Activated T-cell treated with anti-CD3 and anti-CD28 coated beads, Interleukin-2, amount 50 U/mL, for 4 hours (primary cell): ENCODE results near the gene CILP2. TPM values are rescaled to one million over a fixed set of nuclear protein-coding genes. Genes with fewer than 3 reads are reported as not detected.
A peak's percentile ranks its signal among the peaks of the same experiment; 100 is the strongest.

Experiments used
- ATAC-seq, 2 donors: fragments of 200-7000 bp; cut with Tn5 transposase; one replicate each; pipeline ENCODE4 v1.10.0; 2021
- DNase-seq: peaks from one replicate; pipeline ENCODE4 v3.0.0-alpha.2; 2020
- H3K27me3 Mint-ChIP-seq: one replicate; pipeline ENCODE4 v1.8.0; 2021; ENCODE audit warnings: low read depth, mixed read lengths
- H3K36me3 Mint-ChIP-seq: one replicate; pipeline ENCODE4 v1.8.0; 2022; ENCODE audit warnings: mixed read lengths; ENCODE audit not compliant: insufficient read depth
- H3K4me1 Mint-ChIP-seq: one replicate; pipeline ENCODE4 v1.8.0; 2021; ENCODE audit warnings: low read depth, mixed read lengths
- H3K4me3 Mint-ChIP-seq: one replicate; pipeline ENCODE4 v1.8.0; 2021; ENCODE audit warnings: mild to moderate bottlenecking, moderate library complexity, mixed read lengths
- H3K9me3 Mint-ChIP-seq: one replicate; pipeline ENCODE4 v1.8.0; 2021; ENCODE audit warnings: mixed read lengths
- total RNA-seq, 3 donors: library from RNA; stranded (reverse); gene quantifications; one replicate each; pipeline ENCODE4 v1.2.1, GENCODE V29; 2021

Gene CILP2
- total RNA-seq, 3 donors from 2014 or later, result 0.13 to 0.19 (median 0.18) TPM

DNA sequence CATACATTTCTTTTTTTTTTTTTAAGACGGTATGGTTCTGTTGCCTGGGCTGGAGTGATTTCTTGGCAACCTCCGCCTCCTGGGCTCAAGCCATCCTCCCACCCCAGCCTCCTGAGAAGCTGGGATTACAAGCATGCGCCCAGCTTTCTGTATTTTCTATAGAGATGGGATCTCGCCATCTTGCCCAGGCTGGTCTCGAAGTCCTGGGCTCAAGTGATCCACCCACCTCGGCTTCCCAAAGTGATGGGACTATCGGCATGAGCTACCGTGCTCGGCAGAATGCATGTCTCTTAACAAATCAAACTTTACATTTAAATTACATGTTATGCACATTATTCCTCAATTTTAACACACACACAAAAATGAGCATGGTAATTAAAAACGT lies 20.8 kb upstream of the CILP2 start:
- DNase-seq (no peak), ATAC-seq (no peak)
- Mint-ChIP-seq H3K4me3 (peak overlapping the region; percentile 92), H3K27me3 (no peaks in the 10 kb centered on the region), H3K9me3 (no peaks in the 10 kb centered on the region), H3K4me1 (peaks cover 29% of the 10 kb centered on the region), H3K36me3 (peaks cover 13% of the 10 kb centered on the region)

DNA sequence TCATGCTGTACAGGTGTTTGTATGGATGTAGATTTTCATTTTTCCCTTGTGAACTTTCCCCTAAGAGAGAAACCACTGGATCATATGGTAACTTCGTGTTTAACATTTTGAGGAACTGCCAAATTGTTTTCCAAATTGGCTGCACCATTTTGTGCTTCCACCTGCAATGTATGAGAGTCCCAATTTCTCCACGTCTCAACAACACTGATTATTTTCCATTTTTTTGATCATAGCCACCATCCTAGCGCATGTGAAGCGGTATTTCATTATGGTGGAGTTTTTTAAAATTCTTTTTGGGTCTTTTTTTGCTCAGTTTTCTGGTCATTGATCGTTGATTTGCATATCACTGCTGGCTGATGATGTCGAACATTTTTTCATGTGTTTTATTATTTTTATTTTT lies 17.1 kb upstream of the CILP2 start:
- H3K36me3 Mint-ChIP-seq, result peaks cover 17% of the 10 kb centered on the region
- no peaks in the 10 kb centered on the region for H3K27me3 Mint-ChIP-seq
- DNase-seq, result no peak
- ATAC-seq, result no peak
- H3K9me3 Mint-ChIP-seq, result no peaks in the 10 kb centered on the region
- no peak overlapping the region for H3K4me3 Mint-ChIP-seq
- H3K4me1 Mint-ChIP-seq, result peaks cover 35% of the 10 kb centered on the region

DNA sequence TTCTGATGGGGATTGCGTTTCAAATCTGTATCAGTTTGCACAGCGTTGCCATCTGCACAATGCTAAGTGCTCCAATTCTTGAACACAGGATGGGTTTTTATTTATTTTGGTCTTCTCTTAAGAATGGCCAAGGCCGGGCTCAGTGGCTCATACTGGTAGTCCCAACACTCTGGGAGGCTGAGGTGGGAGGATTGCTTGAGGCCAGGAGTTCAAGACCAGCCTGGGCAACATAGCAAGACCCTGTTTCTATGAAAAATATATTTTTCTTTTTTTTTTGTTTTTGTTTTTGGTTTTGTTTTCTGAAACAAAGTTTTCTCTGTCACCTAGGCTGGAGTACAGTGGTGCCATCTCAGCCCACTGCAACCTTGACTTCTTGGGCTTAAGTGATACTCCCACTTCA lies 14.9 kb upstream of the CILP2 start:
- H3K4me3 Mint-ChIP-seq, result no peak overlapping the region
- peaks cover 17% of the 10 kb centered on the region for H3K36me3 Mint-ChIP-seq
- no peak for DNase-seq
- no peaks in the 10 kb centered on the region for H3K27me3 Mint-ChIP-seq
- H3K9me3 Mint-ChIP-seq, result no peaks in the 10 kb centered on the region
- peaks cover 23% of the 10 kb centered on the region for H3K4me1 Mint-ChIP-seq
- no peak for ATAC-seq

DNA sequence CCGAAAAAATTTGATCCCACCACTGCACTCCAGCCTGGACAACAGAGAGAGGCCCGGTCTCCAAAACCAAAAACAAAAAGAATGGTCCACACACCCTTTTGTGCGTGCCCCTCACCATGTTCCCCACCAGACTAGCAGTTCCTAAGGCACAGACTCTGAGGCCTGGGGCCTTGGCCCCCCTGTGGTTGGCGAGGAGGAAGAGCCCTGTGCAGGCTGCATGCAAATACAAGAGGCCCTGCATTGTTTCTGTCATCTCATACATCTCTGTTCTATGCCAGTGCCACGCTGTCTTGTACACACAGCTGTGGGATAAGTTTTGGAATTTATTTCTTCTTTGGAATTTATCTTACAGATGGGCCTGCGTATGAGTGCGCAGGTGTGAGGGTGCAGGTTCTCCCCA lies 14.0 kb upstream of the CILP2 start:
- Mint-ChIP-seq H3K27me3 (no peaks in the 10 kb centered on the region), H3K4me3 (no peak overlapping the region), H3K9me3 (no peaks in the 10 kb centered on the region), H3K4me1 (peaks cover 23% of the 10 kb centered on the region), H3K36me3 (peaks cover 17% of the 10 kb centered on the region)
- no peak for DNase-seq
- no peak for ATAC-seq

DNA sequence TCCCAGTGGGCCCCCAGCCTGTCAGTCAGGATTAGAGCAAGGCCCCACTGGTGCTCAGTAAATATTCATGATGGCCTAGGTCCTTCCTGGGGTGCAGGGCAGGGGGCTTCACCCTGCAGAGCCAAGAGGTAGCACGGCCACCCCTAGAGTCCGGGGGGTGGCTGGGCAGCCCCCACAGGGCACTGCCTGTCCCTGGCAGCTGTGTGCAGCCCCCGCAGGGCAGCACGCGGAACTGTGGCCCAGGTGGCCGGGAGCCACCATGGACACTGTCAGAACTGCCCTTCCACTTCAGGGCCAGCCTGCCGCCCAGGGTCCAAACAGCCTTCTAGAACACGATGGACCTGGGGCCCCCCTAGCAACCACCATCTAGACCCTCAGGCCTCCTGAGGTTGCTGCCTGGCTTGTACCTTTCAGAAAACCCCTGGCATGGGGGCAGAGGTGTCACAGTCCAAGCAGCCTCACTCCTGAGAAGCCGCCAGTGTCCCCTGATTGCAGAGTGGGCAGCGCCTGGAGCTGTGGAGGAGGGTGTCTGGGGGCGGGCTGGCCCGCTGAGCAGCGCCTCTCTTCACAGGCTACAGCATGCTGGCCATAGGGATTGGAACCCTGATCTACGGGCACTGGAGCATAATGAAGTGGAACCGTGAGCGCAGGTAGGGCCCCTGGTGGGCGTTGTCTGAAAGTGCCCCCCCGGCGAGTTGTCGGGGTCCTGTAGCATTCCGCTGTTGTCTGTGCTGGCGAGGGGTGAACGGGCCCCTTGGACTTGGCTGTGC lies 12.3 kb upstream of the CILP2 start:
- no peak overlapping the region for H3K4me3 Mint-ChIP-seq
- no peak for DNase-seq
- peaks cover 9% of the 10 kb centered on the region for H3K36me3 Mint-ChIP-seq
- H3K4me1 Mint-ChIP-seq, result peaks cover 9% of the 10 kb centered on the region
- ATAC-seq, result no peak
- no peaks in the 10 kb centered on the region for H3K27me3 Mint-ChIP-seq
- no peaks in the 10 kb centered on the region for H3K9me3 Mint-ChIP-seq

DNA sequence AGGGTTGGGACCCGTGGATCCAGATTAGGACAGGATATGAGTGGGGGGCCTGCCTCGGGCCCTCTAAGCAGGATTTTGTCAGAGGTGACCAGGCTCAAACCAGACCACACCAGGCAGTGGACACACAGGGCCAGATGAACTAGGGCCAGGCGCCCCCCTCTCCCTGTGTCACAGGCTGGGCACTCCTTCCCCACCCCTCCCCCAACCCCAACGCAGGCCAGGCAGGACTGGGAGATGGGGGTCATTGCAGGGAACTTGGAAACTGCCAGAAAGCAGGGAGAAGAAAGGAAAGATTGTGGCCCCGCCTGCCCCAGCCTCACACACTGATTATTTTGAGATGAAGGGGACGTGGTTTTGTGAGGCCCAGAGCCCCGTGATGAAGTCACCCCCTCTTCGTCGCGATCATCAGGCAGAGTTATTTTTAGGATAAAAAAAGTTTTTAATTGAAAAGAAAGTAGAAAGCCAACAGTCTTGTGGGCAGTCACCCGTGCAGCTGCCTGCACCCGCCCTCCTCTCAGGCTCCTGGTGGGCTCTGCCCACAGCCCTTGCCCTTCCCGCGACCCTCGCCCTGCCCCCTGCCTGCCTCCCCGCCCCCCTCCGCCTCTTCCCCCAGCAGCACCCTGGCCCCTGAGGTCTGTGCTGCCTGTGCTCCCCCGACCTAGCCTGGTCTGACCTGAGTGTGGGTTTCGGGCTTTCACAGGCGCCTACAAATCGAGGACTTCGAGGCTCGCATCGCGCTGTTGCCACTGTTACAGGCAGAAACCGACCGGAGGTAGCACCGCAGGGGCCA lies 11.3 kb upstream of the CILP2 start:
- ATAC-seq (no peak), DNase-seq (no peak)
- Mint-ChIP-seq H3K9me3 (no peaks in the 10 kb centered on the region), H3K4me3 (no peak overlapping the region), H3K36me3 (peaks cover 6% of the 10 kb centered on the region), H3K4me1 (peaks cover 6% of the 10 kb centered on the region), H3K27me3 (no peaks in the 10 kb centered on the region)

DNA sequence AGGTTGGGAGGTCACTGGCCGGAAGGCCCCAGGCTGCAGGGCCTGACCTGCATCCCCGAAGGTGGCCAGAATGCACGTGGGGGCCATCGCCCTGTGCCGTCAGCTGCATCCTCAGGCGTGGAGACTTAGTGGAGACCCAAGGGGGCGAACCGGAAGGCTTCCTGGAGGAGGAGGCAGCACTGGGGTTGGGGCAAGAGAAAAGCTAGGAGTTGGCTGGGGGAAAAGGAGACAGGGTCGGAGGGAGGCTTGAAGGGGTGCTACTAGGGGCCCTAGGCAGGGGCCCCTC lies 10.8 kb upstream of the CILP2 start:
- ATAC-seq, result no peak
- Mint-ChIP-seq H3K4me3 (no peak overlapping the region), H3K9me3 (no peaks in the 10 kb centered on the region), H3K36me3 (peaks cover 7% of the 10 kb centered on the region), H3K27me3 (no peaks in the 10 kb centered on the region), H3K4me1 (peaks cover 9% of the 10 kb centered on the region)
- DNase-seq, result no peak

DNA sequence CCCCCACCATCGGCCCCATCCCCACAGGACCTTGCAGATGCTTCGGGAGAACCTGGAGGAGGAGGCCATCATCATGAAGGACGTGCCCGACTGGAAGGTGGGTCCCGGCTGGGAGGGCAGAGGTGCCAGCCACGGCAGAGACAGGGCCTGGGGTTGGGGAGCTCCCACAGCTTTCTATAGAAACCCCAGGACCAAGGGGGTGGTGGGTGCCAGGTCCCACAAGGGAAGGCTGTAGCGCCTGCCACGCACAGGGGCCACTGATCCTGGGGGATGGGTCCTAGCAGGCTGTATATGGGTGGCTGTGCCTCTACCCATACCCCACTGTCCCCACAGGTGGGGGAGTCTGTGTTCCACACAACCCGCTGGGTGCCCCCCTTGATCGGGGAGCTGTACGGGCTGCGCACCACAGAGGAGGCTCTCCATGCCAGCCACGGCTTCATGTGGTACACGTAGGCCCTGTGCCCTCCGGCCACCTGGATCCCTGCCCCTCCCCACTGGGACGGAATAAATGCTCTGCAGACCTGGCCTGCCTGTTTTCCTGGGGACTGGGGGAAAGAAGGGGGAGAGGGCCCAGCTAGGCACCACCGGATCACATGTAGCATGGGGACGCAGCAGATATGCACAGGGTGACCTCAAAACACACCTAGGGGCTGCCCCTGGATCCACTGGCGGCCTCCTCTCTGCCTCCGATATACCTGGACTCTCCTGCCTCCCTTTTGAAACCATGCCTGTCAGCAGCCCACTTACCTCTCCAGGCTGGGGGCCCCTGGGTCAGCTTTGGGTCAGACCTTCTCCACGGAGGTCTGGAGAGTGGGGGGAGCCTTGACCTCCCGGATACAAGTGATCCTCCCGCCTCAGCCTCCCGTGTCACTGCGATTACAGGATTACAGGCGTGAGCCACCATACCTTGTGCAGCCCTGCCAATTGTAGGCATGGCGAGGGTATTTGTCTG lies 10.1 kb upstream of the CILP2 start:
- no peak for DNase-seq
- Mint-ChIP-seq H3K27me3 (no peaks in the 10 kb centered on the region), H3K36me3 (peaks cover 5% of the 10 kb centered on the region), H3K4me1 (peaks cover 4% of the 10 kb centered on the region), H3K4me3 (no peak overlapping the region), H3K9me3 (no peaks in the 10 kb centered on the region)
- ATAC-seq, result no peak

DNA sequence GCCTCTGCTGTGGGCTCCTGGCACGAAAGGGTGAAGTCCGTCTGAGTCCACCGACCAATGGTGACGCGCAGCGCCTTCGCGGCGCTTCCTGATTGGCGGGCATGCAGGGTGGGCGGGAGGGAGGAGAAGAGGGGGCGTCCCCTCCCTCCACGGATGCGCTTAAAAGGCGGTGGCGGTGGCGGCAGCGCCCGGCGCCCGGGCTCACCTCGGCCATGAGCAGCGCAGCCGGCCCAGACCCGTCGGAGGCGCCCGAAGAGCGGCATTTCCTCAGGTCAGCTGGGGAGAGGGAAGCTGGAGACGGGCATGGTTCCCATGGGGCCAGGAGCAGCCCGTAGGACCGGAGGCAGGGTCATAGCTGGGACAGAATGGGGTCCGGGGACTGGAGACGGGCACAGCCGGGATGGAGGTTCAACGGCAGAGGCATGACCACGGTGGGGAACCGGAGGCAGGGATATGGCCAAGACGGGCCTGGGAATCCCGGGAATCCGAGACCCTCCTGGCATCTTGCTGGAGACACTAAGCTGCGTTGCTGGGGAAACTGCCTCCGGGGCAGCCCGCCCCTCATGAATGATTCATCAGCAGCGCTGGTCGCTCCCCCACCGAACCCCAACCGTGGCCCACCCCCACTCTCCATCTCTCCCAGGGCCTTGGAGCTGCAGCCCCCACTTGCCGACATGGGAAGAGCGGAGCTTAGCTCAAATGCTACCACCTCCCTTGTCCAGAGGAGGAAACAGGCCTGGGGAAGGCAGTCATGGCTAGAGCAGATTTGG lies 9.2 kb upstream of the CILP2 start, which contains the start of gene YJEFN3:
Gene YJEFN3, plus strand, starts transcription at position 191 of the 770 bp plus-strand sequence. Its CDS starts 22 bp downstream, at position 213.
- peaks cover 3% of the 10 kb centered on the region for H3K36me3 Mint-ChIP-seq
- H3K27me3 Mint-ChIP-seq, result no peaks in the 10 kb centered on the region
- ATAC-seq (no peak), DNase-seq (no peak)
- H3K4me3 Mint-ChIP-seq, result no peak within 1 kb of the TSS
- H3K9me3 Mint-ChIP-seq, result no peaks in the 10 kb centered on the region
- H3K4me1 Mint-ChIP-seq, result peaks cover 4% of the 10 kb centered on the region

DNA sequence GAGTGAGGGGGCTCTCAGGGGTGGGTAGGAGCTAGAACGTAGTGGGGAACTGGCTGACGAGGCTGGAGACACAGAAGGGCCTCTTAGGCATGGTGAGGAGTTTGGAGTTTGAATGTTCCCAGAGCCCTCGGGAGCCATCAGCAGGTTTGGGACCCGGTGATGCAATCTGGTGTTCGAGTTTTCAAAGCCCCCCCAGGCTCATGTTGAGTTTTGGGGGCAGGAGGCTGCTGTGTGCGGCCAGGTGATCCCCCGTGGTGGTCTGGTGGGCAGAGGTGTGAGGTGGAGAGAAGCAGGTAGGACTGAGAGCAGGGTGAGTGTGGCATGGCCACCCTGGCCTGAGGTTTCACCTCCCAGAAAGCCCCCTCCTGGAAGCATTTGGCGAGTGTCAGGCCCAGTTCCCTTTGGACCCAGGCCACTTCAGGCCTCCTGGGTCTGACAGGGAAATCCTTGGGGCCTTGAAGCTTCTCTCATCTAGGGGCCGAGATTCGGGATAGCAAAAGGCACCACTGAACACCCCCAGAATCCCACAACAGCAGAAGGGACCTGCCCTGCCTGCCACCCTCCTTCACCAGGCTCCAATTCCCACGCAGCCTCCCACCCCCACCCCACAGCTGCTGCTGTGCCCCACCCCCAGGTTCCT lies 8.2 kb upstream of the CILP2 start:
- ATAC-seq (no peak), DNase-seq (no peak)
- Mint-ChIP-seq H3K4me3 (no peak overlapping the region), H3K36me3 (peaks cover 3% of the 10 kb centered on the region), H3K9me3 (no peaks in the 10 kb centered on the region), H3K4me1 (peaks cover 8% of the 10 kb centered on the region), H3K27me3 (no peaks in the 10 kb centered on the region)

DNA sequence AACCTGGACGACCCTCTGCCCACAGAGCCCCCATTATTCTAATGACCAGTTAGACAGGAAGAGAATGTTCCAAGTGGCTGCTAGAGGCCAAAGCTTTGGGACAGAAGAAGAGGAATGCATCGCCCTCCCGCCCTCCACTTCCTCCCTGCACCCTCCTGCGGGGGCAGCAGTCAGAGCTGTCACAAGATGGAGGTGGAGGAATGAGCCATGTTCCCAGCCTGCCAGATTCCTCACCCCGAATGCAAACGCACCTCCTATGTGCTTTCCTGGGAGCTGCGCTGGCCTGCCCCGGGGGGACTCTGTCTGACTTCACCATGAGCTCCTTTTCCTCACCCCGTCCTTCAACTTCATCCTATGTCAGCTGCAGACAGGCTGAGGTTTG lies 7.7 kb upstream of the CILP2 start:
- no peak for DNase-seq
- ATAC-seq, result no peak
- no peaks in the 10 kb centered on the region for H3K27me3 Mint-ChIP-seq
- no peaks in the 10 kb centered on the region for H3K9me3 Mint-ChIP-seq
- H3K4me1 Mint-ChIP-seq, result peaks cover 8% of the 10 kb centered on the region
- no peak overlapping the region for H3K4me3 Mint-ChIP-seq
- peaks cover 3% of the 10 kb centered on the region for H3K36me3 Mint-ChIP-seq

DNA sequence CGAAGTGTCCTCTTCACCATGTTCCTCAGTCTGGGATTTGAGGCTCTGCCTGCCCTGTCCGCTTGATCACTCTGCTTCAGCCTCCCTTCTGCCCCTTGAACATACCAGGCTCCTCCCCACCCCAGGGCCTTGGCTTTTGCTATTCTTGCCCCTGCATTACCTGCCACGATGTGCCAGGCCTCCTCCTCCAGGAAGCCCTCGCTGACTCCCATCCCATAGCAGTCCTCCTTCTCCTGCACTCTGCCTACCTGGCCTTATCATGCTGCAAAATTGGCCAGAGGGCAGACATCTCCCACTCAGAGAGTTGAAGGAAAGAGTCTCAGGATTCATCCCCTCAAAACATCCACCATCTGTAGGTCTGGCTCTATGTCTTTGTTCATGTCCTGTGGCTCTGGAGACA lies 7.2 kb upstream of the CILP2 start:
- Mint-ChIP-seq H3K4me3 (no peak overlapping the region), H3K9me3 (no peaks in the 10 kb centered on the region), H3K36me3 (peaks cover 3% of the 10 kb centered on the region), H3K27me3 (no peaks in the 10 kb centered on the region), H3K4me1 (peaks cover 8% of the 10 kb centered on the region)
- no peak for ATAC-seq
- no peak for DNase-seq

DNA sequence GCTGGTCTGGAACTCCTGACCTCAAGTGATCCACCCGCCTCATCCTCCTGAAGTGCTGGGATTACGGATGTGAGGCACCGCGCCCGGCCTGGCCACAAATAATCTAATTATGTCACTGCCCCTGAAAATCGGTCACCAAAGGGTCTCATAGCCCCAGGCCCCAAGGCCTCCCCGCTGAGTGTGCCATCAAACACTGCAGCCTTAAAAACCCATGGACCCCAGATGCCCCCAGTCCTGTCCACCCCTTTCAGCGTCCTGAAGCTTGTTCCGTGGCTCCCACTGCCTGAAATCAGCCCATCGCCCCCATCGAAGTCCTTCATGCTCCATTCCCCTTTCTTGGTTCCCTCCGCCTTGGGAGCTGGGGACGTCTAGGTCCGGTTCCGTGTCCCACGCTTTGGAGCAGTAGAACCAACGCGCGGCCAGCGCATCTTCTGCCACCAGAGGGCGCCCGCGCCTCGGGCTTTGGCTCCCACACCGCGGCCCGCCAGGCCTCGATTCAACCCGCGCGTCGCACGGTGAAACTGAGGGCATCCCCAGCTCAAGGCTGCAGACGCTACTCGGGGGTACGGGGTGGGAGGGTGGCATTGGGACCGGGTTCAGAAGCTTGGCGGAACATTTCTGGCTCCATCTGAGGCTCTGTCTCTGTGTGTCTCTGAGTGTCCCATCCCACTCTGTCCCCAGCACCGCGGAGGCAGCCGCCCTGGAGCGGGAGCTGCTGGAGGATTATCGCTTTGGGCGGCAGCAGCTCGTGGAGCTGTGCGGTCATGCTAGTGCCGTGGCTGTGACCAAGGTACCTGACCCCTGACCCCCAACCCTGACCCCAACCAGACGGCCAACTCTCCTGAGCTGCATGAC lies 5.9 kb upstream of the CILP2 start:
- Mint-ChIP-seq H3K4me3 (no peak overlapping the region), H3K4me1 (peaks cover 8% of the 10 kb centered on the region), H3K9me3 (no peaks in the 10 kb centered on the region), H3K27me3 (no peaks in the 10 kb centered on the region), H3K36me3 (peaks cover 3% of the 10 kb centered on the region)
- peak; percentile 90 for DNase-seq
- ATAC-seq, result peak; percentile 84 to 89
